ENCODE measurements around the gene ST8SIA6.

GRCh38 chr10:17383801-17384555 lies 70.4 kb downstream of the ST8SIA6 start:
- TF ChIP-seq CTCF (IDR thresholded peaks at IDR 0.05) (no peak), POLR2A (IDR thresholded peaks at IDR 0.05) (no peak), POLR2AphosphoS5 (IDR thresholded peaks at IDR 0.05) (no peak), EP300 (IDR thresholded peaks at IDR 0.05) (no peak)

Data from sigmoid colon (tissue), 4 donors.